ENCODE data around the gene GNG12. TPM values are rescaled to one million over a fixed set of nuclear protein-coding genes. Genes with fewer than 3 reads are reported as not detected.

Gene GNG12
- total and polyA plus RNA-seq, 2 experiments from 2014 or later: 25.4 to 33.9 TPM

GRCh38 chr1:67807282-67807681, 26.0 kb downstream of the GNG12 start:
- Histone ChIP-seq H3K27me3 (no peaks in the 10 kb centered on the region), H3K9me3 (ENCODE audit: low read depth) (no peaks in the 10 kb centered on the region), H3K4me3 (no peak overlapping the region), H3K4me1 (ENCODE audit: low read depth) (peaks cover 35% of the 10 kb centered on the region), H3K27ac (no peak overlapping the region), H3K36me3 (no peaks in the 10 kb centered on the region)
- no peak for TF ChIP-seq CTCF (IDR thresholded peaks at IDR 0.05; ENCODE audit: low read depth, low read length)
- no peak for DNase-seq (ENCODE audit: low read depth in 1 of 2, low spot score in 1 of 2)

GRCh38 chr1:67804710-67805109, 28.6 kb downstream of the GNG12 start:
- Histone ChIP-seq H3K9me3 (ENCODE audit: low read depth) (no peaks in the 10 kb centered on the region), H3K36me3 (no peaks in the 10 kb centered on the region), H3K27me3 (no peaks in the 10 kb centered on the region), H3K4me3 (no peak overlapping the region), H3K4me1 (ENCODE audit: low read depth) (peaks cover 23% of the 10 kb centered on the region), H3K27ac (no peak overlapping the region)
- no peak for TF ChIP-seq CTCF (IDR thresholded peaks at IDR 0.05; ENCODE audit: low read depth, low read length)
- DNase-seq (ENCODE audit: low read depth in 1 of 2, low spot score in 1 of 2): no peak

- Histone ChIP-seq H3K27ac (no peak overlapping the region), H3K9me3 (ENCODE audit: low read depth) (no peaks in the 10 kb centered on the region), H3K36me3 (no peaks in the 10 kb centered on the region), H3K27me3 (no peaks in the 10 kb centered on the region), H3K4me3 (no peak overlapping the region), H3K4me1 (ENCODE audit: low read depth) (peaks cover 23% of the 10 kb centered on the region)
- TF ChIP-seq CTCF (IDR thresholded peaks at IDR 0.05; ENCODE audit: low read depth, low read length): no peak
- peak in 1 of 2 donors; percentile 43 for DNase-seq (ENCODE audit: low read depth in 1 of 2, low spot score in 1 of 2)
Measured at GRCh38 chr1:67803380-67804279, 29.6 kb downstream of the GNG12 start.

- TF ChIP-seq CTCF (IDR thresholded peaks at IDR 0.05; ENCODE audit: low read depth, low read length): no peak
- Histone ChIP-seq H3K36me3 (no peaks in the 10 kb centered on the region), H3K4me3 (no peak overlapping the region), H3K27me3 (no peaks in the 10 kb centered on the region), H3K9me3 (ENCODE audit: low read depth) (no peaks in the 10 kb centered on the region), H3K4me1 (ENCODE audit: low read depth) (peaks cover 23% of the 10 kb centered on the region), H3K27ac (no peak overlapping the region)
- no peak for DNase-seq (ENCODE audit: low read depth in 1 of 2, low spot score in 1 of 2)
Measured at GRCh38 chr1:67802565-67802964, 30.7 kb downstream of the GNG12 start.

GRCh38 chr1:67801903-67802302, 31.4 kb downstream of the GNG12 start:
- Histone ChIP-seq H3K27ac (no peak overlapping the region), H3K4me3 (no peak overlapping the region), H3K9me3 (ENCODE audit: low read depth) (no peaks in the 10 kb centered on the region), H3K27me3 (no peaks in the 10 kb centered on the region), H3K36me3 (no peaks in the 10 kb centered on the region), H3K4me1 (ENCODE audit: low read depth) (peaks cover 23% of the 10 kb centered on the region)
- no peak for DNase-seq (ENCODE audit: low read depth in 1 of 2, low spot score in 1 of 2)
- no peak for TF ChIP-seq CTCF (IDR thresholded peaks at IDR 0.05; ENCODE audit: low read depth, low read length)

Data from cardiac muscle cell (in vitro differentiated cells and primary cell).